Peyer's patch (tissue), 4 donors: Measurements from ENCODE around the gene KMT2A.

Experiments used
- POLR2A ChIP-seq, 2 donors: fragments of 450-650 bp; IDR thresholded peaks; one replicate each; pipeline ENCODE4 v1.5.1; 2017; ENCODE audit warnings: antibody characterized with exemption in 2 of 2, mild to moderate bottlenecking in 2 of 2, moderate library complexity in 2 of 2
- TF ChIP-seq, protein P1 (sequence below), 6 experiments: fragments of 450-650 bp in 4 of 6; fragments of 200-600 bp in 2 of 6; sonication (generic) in 1 of 6; IDR thresholded peaks; one replicate each; pipeline ENCODE4 v1.5.1; 2017 to 2019; ENCODE audit warnings: antibody characterized with exemption in 6 of 6, mild to moderate bottlenecking in 3 of 6, moderate library complexity in 1 of 6

DNA sequence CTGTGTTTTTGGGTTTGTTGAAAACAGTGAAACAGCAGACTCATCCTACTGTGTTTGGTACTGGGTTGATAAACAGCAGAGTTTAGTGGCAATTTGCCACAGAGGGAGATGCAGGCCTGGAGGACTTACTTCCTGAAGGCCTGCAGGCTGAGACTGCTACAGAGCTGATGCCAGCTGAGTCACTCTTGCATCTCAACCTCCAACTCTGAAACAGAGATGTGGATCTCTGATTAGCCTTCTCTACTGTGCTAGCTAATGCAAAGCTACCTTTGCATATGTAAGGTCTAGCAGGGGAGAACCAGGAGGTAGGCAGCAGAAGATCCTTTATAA, 20.6 kb upstream of the KMT2A start:
- TF ChIP-seq, protein P1, sequence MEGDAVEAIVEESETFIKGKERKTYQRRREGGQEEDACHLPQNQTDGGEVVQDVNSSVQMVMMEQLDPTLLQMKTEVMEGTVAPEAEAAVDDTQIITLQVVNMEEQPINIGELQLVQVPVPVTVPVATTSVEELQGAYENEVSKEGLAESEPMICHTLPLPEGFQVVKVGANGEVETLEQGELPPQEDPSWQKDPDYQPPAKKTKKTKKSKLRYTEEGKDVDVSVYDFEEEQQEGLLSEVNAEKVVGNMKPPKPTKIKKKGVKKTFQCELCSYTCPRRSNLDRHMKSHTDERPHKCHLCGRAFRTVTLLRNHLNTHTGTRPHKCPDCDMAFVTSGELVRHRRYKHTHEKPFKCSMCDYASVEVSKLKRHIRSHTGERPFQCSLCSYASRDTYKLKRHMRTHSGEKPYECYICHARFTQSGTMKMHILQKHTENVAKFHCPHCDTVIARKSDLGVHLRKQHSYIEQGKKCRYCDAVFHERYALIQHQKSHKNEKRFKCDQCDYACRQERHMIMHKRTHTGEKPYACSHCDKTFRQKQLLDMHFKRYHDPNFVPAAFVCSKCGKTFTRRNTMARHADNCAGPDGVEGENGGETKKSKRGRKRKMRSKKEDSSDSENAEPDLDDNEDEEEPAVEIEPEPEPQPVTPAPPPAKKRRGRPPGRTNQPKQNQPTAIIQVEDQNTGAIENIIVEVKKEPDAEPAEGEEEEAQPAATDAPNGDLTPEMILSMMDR (IDR thresholded peaks at IDR 0.05) = no peak
- TF ChIP-seq POLR2A (IDR thresholded peaks at IDR 0.05) = no peak
